NK-92 treated with Interleukin-12 subunit alpha and Interleukin-12 subunit beta, amount 100 ng/mL, for 24 hours (cell line): ENCODE results near the gene CERS1.

Experiments
- DNase-seq: peaks from one replicate; lab custom pipeline; 2025; lab: John Stamatoyannopoulos, UW

Gene CERS1

GRCh38 chr19:18856385-18857126 lies 39.4 kb downstream of the CERS1 start:
- DNase-seq = no peak

- DNase-seq = no peak
Observed at GRCh38 chr19:18855647-18856384, 40.1 kb downstream of the CERS1 start.

GRCh38 chr19:18854982-18855381 lies 41.0 kb downstream of the CERS1 start:
- no peak for DNase-seq

GRCh38 chr19:18853755-18854427 lies 42.1 kb downstream of the CERS1 start:
- no peak for DNase-seq

- no peak for DNase-seq
Observed at GRCh38 chr19:18852648-18853047, 43.3 kb downstream of the CERS1 start.

GRCh38 chr19:18851673-18852325 lies 44.2 kb downstream of the CERS1 start:
- no peak for DNase-seq

- no peak for DNase-seq
Observed at GRCh38 chr19:18850471-18851375, 45.2 kb downstream of the CERS1 start.

- DNase-seq = no peak
Observed at GRCh38 chr19:18849838-18850400, 46.0 kb downstream of the CERS1 start.

- no peak for DNase-seq
Observed at GRCh38 chr19:18848878-18849661, 46.9 kb downstream of the CERS1 start.

- DNase-seq = no peak
Observed at GRCh38 chr19:18847549-18848463, 48.2 kb downstream of the CERS1 start.

- DNase-seq = no peak
Observed at GRCh38 chr19:18846862-18847548, 49.0 kb downstream of the CERS1 start.

GRCh38 chr19:18845961-18846360 lies 50.0 kb downstream of the CERS1 start:
- no peak for DNase-seq

- DNase-seq = no peak
Observed at GRCh38 chr19:18844806-18845329, 51.1 kb downstream of the CERS1 start.

GRCh38 chr19:18843960-18844359 lies 52.0 kb downstream of the CERS1 start:
- DNase-seq = no peak

GRCh38 chr19:18842166-18842565 lies 53.8 kb downstream of the CERS1 start:
- DNase-seq = no peak

GRCh38 chr19:18841400-18841799 lies 54.6 kb downstream of the CERS1 start:
- no peak for DNase-seq

GRCh38 chr19:18840288-18841267 lies 55.4 kb downstream of the CERS1 start:
- DNase-seq = no peak
